ENCODE data around the gene PLOD2.

- TF ChIP-seq RAD21 (IDR thresholded peaks at IDR 0.05 in 1 of 2, conservative IDR thresholded peaks at IDR 0.05 in 1 of 2; ENCODE audit: low read depth in 2 of 2, low read length in 2 of 2): no peak
- TF ChIP-seq, protein P1, sequence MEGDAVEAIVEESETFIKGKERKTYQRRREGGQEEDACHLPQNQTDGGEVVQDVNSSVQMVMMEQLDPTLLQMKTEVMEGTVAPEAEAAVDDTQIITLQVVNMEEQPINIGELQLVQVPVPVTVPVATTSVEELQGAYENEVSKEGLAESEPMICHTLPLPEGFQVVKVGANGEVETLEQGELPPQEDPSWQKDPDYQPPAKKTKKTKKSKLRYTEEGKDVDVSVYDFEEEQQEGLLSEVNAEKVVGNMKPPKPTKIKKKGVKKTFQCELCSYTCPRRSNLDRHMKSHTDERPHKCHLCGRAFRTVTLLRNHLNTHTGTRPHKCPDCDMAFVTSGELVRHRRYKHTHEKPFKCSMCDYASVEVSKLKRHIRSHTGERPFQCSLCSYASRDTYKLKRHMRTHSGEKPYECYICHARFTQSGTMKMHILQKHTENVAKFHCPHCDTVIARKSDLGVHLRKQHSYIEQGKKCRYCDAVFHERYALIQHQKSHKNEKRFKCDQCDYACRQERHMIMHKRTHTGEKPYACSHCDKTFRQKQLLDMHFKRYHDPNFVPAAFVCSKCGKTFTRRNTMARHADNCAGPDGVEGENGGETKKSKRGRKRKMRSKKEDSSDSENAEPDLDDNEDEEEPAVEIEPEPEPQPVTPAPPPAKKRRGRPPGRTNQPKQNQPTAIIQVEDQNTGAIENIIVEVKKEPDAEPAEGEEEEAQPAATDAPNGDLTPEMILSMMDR (IDR thresholded peaks at IDR 0.05; ENCODE audit: control extremely low read depth in 1 of 3, insufficient read depth in 1 of 3, low read depth in 1 of 3, low read length in 3 of 3): no peak
- no peak for TF ChIP-seq SP1 (IDR thresholded peaks at IDR 0.05; ENCODE audit: low read depth, low read length)
- no peak for TF ChIP-seq NRF1 (IDR thresholded peaks at IDR 0.05; ENCODE audit: low read depth, low read length)
- no peak for TF ChIP-seq SIN3A (conservative IDR thresholded peaks at IDR 0.05 in 1 of 2, IDR thresholded peaks at IDR 0.05 in 1 of 2; ENCODE audit: low read depth in 1 of 2, low read length in 2 of 2)
- no peak for TF ChIP-seq KDM5A (IDR thresholded peaks at IDR 0.05; ENCODE audit: low read length)
- TF ChIP-seq POLR2A (IDR thresholded peaks at IDR 0.05; ENCODE audit: control extremely low read depth in 1 of 2, low read depth in 2 of 2, low read length in 2 of 2): no peak
- TF ChIP-seq YY1 (IDR thresholded peaks at IDR 0.05; ENCODE audit: low read depth, low read length): no peak
- no peak for TF ChIP-seq EP300 (IDR thresholded peaks at IDR 0.05; ENCODE audit: borderline replicate concordance in 1 of 2, low read depth in 2 of 2, low read length in 2 of 2)
- TF ChIP-seq, protein P2, sequence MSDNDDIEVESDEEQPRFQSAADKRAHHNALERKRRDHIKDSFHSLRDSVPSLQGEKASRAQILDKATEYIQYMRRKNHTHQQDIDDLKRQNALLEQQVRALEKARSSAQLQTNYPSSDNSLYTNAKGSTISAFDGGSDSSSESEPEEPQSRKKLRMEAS (IDR thresholded peaks at IDR 0.05): no peak
- TF ChIP-seq TEAD4 (IDR thresholded peaks at IDR 0.05; ENCODE audit: low read depth, low read length): no peak
Observed at GRCh38 chr3:146091397-146091796, 69.6 kb downstream of the PLOD2 start.

Measured in H1 (cell line).